Keratinocyte (primary cell): ENCODE data around the gene ARMC8. TPM values are rescaled to one million over a fixed set of nuclear protein-coding genes. Genes with fewer than 3 reads are reported as not detected.

Experiments used
- DNase-seq: peaks from one replicate; pipeline ENCODE4 v3.0.0-alpha.2; 2011; ENCODE audit warnings: low read depth, missing footprints, low spot score
- FAIRE-seq: peaks from 2 replicates; lab custom pipeline; 2011; peaks lifted over from hg19 to GRCh38; lab: Jason Lieb, UNC
- H2AFZ ChIP-seq: 2 replicates; pipeline ENCODE4 v1.6.0; 2012; ENCODE audit warnings: low read length, control low read depth, inconsistent platforms; ENCODE audit not compliant: control insufficient read depth
- H3K27ac ChIP-seq: 2 replicates; pipeline ENCODE4 v1.5.1; 2011; ENCODE audit warnings: low read length; ENCODE audit not compliant: control insufficient read depth, insufficient read depth
- H3K27me3 ChIP-seq: 3 replicates; pipeline ENCODE4 v1.6.0; 2011; ENCODE audit warnings: low read length; ENCODE audit not compliant: control insufficient read depth, insufficient read depth; ENCODE audit errors: extremely low read depth
- H3K36me3 ChIP-seq, 2 experiments: 2 replicates in 1 of 2; 3 replicates in 1 of 2; pipeline ENCODE4 v1.5.1; 2011; ENCODE audit warnings: low read length in 2 of 2, mild to moderate bottlenecking in 1 of 2; ENCODE audit not compliant: control insufficient read depth in 2 of 2, insufficient read depth in 2 of 2; ENCODE audit errors: extremely low read depth in 1 of 2
- H3K4me1 ChIP-seq: 3 replicates; pipeline ENCODE4 v1.5.1; 2011; ENCODE audit warnings: low read length; ENCODE audit not compliant: control insufficient read depth, insufficient read depth; ENCODE audit errors: extremely low read depth
- H3K4me2 ChIP-seq: 3 replicates; pipeline ENCODE4 v1.6.0; 2011; ENCODE audit warnings: low read depth, low read length; ENCODE audit not compliant: control insufficient read depth, insufficient read depth; ENCODE audit errors: extremely low read depth
- H3K4me3 ChIP-seq, 3 experiments: fragments of 200-600 bp in 1 of 3; sonication (generic) in 1 of 3; 2 replicates in 2 of 3; 3 replicates in 1 of 3; pipeline ENCODE4 v1.5.1; 2011 to 2016; ENCODE audit warnings: low read length in 3 of 3, mild to moderate bottlenecking in 3 of 3, control low read depth in 2 of 3, inconsistent platforms in 1 of 3, low read depth in 1 of 3, mixed read lengths in 1 of 3, mixed run types in 1 of 3, moderate library complexity in 1 of 3; ENCODE audit not compliant: control insufficient read depth in 2 of 3, insufficient read depth in 2 of 3; ENCODE audit errors: extremely low read depth in 1 of 3
- H3K79me2 ChIP-seq: 2 replicates; pipeline ENCODE4 v1.6.0; 2012; ENCODE audit warnings: low read length; ENCODE audit not compliant: control insufficient read depth, insufficient read depth
- H3K9ac ChIP-seq: 3 replicates; pipeline ENCODE4 v1.6.0; 2011; ENCODE audit warnings: low read length; ENCODE audit not compliant: control insufficient read depth, insufficient read depth; ENCODE audit errors: extremely low read depth
- H3K9me1 ChIP-seq: 3 replicates; pipeline ENCODE4 v1.6.0; 2011; ENCODE audit warnings: low read length; ENCODE audit not compliant: control insufficient read depth, insufficient read depth; ENCODE audit errors: extremely low read depth
- H3K9me3 ChIP-seq: 2 replicates; pipeline ENCODE4 v1.5.1; 2012; ENCODE audit warnings: low read depth, low read length; ENCODE audit not compliant: control insufficient read depth
- H4K20me1 ChIP-seq: 3 replicates; pipeline ENCODE4 v1.6.0; 2011; ENCODE audit warnings: low read length; ENCODE audit not compliant: control insufficient read depth, insufficient read depth; ENCODE audit errors: extremely low read depth
- CTCF ChIP-seq, 3 experiments: IDR thresholded peaks in 1 of 3; conservative IDR thresholded peaks in 1 of 3; optimal IDR thresholded peaks in 1 of 3; 2 replicates in 2 of 3; 3 replicates in 1 of 3; pipeline versions ENCODE3 to v1.5.1; 2011; ENCODE audit warnings: low read length in 3 of 3, mild to moderate bottlenecking in 3 of 3, moderate library complexity in 2 of 3, control low read depth in 1 of 3, inconsistent platforms in 1 of 3; ENCODE audit not compliant: insufficient read depth in 2 of 3; ENCODE audit errors: extremely low read depth in 1 of 3
- EZH2 ChIP-seq: IDR thresholded peaks from one replicate; pipeline ENCODE4 v1.6.1; 2012; ENCODE audit warnings: inconsistent platforms, mild to moderate bottlenecking, low read length, moderate library complexity
- dilution Hi-C: fragments of 300-500 bp; cut with MboI; formaldehyde crosslinking; loops from one replicate; pipeline ENCODE4 v1.7.0; 2020; ENCODE audit warnings: low sequenced_read_pairs; ENCODE audit not compliant: extremely low pct_ligation_motif_present
- polyA plus RNA-seq, 5 experiments: library from polyadenylated mRNA; depleted of rRNA in 3 of 5; stranded (reverse) in 3 of 5; stranded (forward) in 1 of 5; unstranded in 1 of 5; fragments of >200 nt; gene quantifications; 1 replicate in 1 of 5; 2 replicates in 3 of 5; 3 replicates in 1 of 5; pipeline versions ENCODE4 v1.2.1 to v1.2.3, GENCODE V29; 2011 to 2012; ENCODE audit warnings: missing spikeins in 2 of 5, low read depth in 1 of 5, low replicate concordance in 1 of 5

Gene ARMC8
- polyA plus RNA-seq, 1 donor (not counting 4 experiments of a cell fraction or from before 2014, with no cell fraction given), result 50.8 TPM

DNA sequence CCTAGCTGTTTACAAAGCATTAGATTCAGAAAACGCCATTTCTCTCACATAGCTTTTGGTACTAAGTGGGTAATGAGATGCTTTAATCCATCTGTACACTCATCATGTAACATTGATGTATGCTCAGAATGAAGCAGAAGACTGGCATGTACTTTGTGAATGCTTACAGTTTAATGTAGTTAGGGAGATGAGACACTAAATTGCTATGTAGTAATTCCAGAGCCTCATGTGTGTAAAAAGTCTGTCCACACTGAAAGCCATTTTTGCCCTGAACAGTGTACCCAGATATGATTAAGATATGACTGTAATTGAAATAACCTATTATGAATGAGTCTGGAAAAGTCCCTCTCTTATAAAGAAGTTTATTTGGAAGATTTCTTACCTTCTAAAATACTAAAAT lies 66.5 kb downstream of the ARMC8 start:
- Histone ChIP-seq H4K20me1 (no peaks in the 10 kb centered on the region), H3K9me1 (no peaks in the 10 kb centered on the region), H3K36me3 (no peaks in the 10 kb centered on the region), H2AFZ (no peak overlapping the region), H3K9ac (no peak overlapping the region), H3K4me2 (no peak overlapping the region), H3K79me2 (no peaks in the 10 kb centered on the region), H3K27me3 (no peaks in the 10 kb centered on the region), H3K4me3 (no peak overlapping the region), H3K9me3 (no peaks in the 10 kb centered on the region), H3K4me1 (peaks cover 18% of the 10 kb centered on the region), H3K27ac (peak overlapping the region; percentile 57)
- peak; percentile 44 for FAIRE-seq
- TF ChIP-seq CTCF (optimal IDR thresholded peaks at IDR 0.05 in 1 of 3, IDR thresholded peaks at IDR 0.05 in 1 of 3, conservative IDR thresholded peaks at IDR 0.05 in 1 of 3; ENCODE audit: extremely low read depth in 1 of 3, insufficient read depth in 2 of 3, low read length in 3 of 3) (no peak), EZH2 (no peak)
- dilution Hi-C loops, result no loop called here
- peak; percentile 1 for DNase-seq

DNA sequence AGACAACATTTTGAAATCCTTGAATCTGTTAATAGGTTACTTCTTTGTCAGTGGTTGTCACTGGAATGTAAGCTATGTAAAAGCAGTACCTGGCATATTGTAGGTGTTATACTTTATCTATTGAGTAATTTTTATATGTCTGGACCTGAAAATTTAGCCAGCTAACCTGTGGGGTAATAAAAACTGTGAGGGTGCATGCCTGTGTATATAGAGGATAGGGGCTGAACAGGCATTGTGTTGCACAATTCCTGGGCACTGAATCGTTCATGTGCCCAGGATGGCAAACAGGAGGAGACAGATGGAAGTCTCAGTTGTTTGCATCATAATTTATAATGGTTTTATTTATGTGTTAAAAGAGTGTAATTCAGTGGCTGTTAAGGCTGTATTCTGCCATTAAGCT lies 67.1 kb downstream of the ARMC8 start:
- DNase-seq, result peak; percentile 59
- Histone ChIP-seq H4K20me1 (no peaks in the 10 kb centered on the region), H3K9me1 (no peaks in the 10 kb centered on the region), H3K4me3 (no peak overlapping the region), H2AFZ (no peak overlapping the region), H3K36me3 (no peaks in the 10 kb centered on the region), H3K79me2 (no peaks in the 10 kb centered on the region), H3K9ac (no peak overlapping the region), H3K9me3 (no peaks in the 10 kb centered on the region), H3K27me3 (no peaks in the 10 kb centered on the region), H3K4me1 (peaks cover 18% of the 10 kb centered on the region), H3K27ac (peak overlapping the region; percentile 57), H3K4me2 (no peak overlapping the region)
- dilution Hi-C loops, result no loop called here
- FAIRE-seq, result no peak
- TF ChIP-seq CTCF (optimal IDR thresholded peaks at IDR 0.05 in 1 of 3, IDR thresholded peaks at IDR 0.05 in 1 of 3, conservative IDR thresholded peaks at IDR 0.05 in 1 of 3; ENCODE audit: extremely low read depth in 1 of 3, insufficient read depth in 2 of 3, low read length in 3 of 3) (no peak), EZH2 (no peak)
